Neuronal stem cell (in vitro differentiated cells): ENCODE measurements around the gene CSGALNACT2.

ENCODE experiments used
- DNase-seq: peaks from one replicate; pipeline ENCODE4 v3.0.0-alpha.2; 2013; ENCODE audit warnings: low spot score
- H2AFZ ChIP-seq: one replicate; pipeline ENCODE4 v1.6.1; 2013; ENCODE audit warnings: mild to moderate bottlenecking, low read length, inconsistent platforms
- H2AK5ac ChIP-seq: 2 replicates; pipeline ENCODE4 v1.6.1; 2013; ENCODE audit warnings: low read depth, mild to moderate bottlenecking, inconsistent platforms, low read length, moderate library complexity, mixed read lengths
- H2BK120ac ChIP-seq: 2 replicates; pipeline ENCODE4 v1.6.1; 2013; ENCODE audit warnings: low read depth, mild to moderate bottlenecking, inconsistent platforms, low read length, moderate library complexity, mixed read lengths
- H2BK12ac ChIP-seq: one replicate; pipeline ENCODE4 v1.6.1; 2013; ENCODE audit warnings: low read length, inconsistent platforms
- H2BK15ac ChIP-seq: 2 replicates; pipeline ENCODE4 v1.6.1; 2013; ENCODE audit warnings: mild to moderate bottlenecking, low read length, inconsistent platforms, mixed read lengths
- H2BK5ac ChIP-seq: one replicate; pipeline ENCODE4 v1.6.1; 2013; ENCODE audit warnings: inconsistent platforms, mild to moderate bottlenecking, low read length, moderate library complexity
- H3K14ac ChIP-seq: one replicate; pipeline ENCODE4 v1.6.1; 2013; ENCODE audit warnings: low read length, inconsistent platforms
- H3K18ac ChIP-seq: 2 replicates; pipeline ENCODE4 v1.6.1; 2013; ENCODE audit warnings: low read length, inconsistent platforms
- H3K23ac ChIP-seq: 2 replicates; pipeline ENCODE4 v1.6.1; 2013; ENCODE audit warnings: low read depth, mild to moderate bottlenecking, mixed read lengths, low read length, inconsistent platforms; ENCODE audit not compliant: poor library complexity
- H3K27ac ChIP-seq: replicated peaks from 3 replicates; pipeline ENCODE4 v1.5.1; 2013; ENCODE audit warnings: low read length, inconsistent platforms
- H3K27me3 ChIP-seq, 3 experiments: 2 replicates each; pipeline ENCODE4 v1.6.1; 2013; ENCODE audit warnings: low read length in 3 of 3, mild to moderate bottlenecking in 2 of 3, inconsistent platforms in 1 of 3, low read depth in 1 of 3, mixed read lengths in 1 of 3, moderate library complexity in 1 of 3; ENCODE audit not compliant: control insufficient read depth in 3 of 3, insufficient read depth in 3 of 3
- H3K36me3 ChIP-seq, 2 donors: replicated peaks in 1 of 2; 2 replicates each; pipeline ENCODE4 v1.6.1; 2013; ENCODE audit warnings: low read length in 2 of 2; ENCODE audit not compliant: control insufficient read depth in 2 of 2, insufficient read depth in 2 of 2
- H3K4ac ChIP-seq: 2 replicates; pipeline ENCODE4 v1.6.1; 2013; ENCODE audit warnings: inconsistent platforms, mild to moderate bottlenecking, low read length, moderate library complexity
- H3K4me1 ChIP-seq, 2 donors: 1 replicate in 1 of 2; 2 replicates in 1 of 2; pipeline ENCODE4 v1.6.1; 2013; ENCODE audit warnings: low read length in 2 of 2, low read depth in 1 of 2; ENCODE audit not compliant: control insufficient read depth in 2 of 2, insufficient read depth in 1 of 2
- H3K4me2 ChIP-seq: one replicate; pipeline ENCODE4 v1.6.1; 2013; ENCODE audit warnings: mild to moderate bottlenecking, low read length, inconsistent platforms; ENCODE audit not compliant: insufficient read depth, poor library complexity, severe bottlenecking
- H3K4me3 ChIP-seq, 2 donors: 2 replicates each; pipeline ENCODE4 v1.5.1; 2013; ENCODE audit warnings: low read length in 2 of 2, mild to moderate bottlenecking in 2 of 2, inconsistent platforms in 1 of 2, moderate library complexity in 1 of 2
- H3K79me1 ChIP-seq: one replicate; pipeline ENCODE4 v1.6.1; 2013; ENCODE audit warnings: low read depth, mild to moderate bottlenecking, inconsistent platforms, low read length, moderate library complexity
- H3K9ac ChIP-seq: one replicate; pipeline ENCODE4 v1.6.1; 2013; ENCODE audit warnings: mild to moderate bottlenecking, low read depth, low read length, inconsistent platforms; ENCODE audit not compliant: poor library complexity
- H3K9me3 ChIP-seq, 2 donors: replicated peaks in 1 of 2; 2 replicates each; pipeline versions ENCODE3 to v1.6.1; 2013; ENCODE audit warnings: low read length in 2 of 2, mild to moderate bottlenecking in 2 of 2, inconsistent platforms in 1 of 2, low read depth in 1 of 2, mixed read lengths in 1 of 2, moderate library complexity in 1 of 2; ENCODE audit not compliant: control insufficient read depth in 2 of 2, insufficient read depth in 1 of 2
- H4K8ac ChIP-seq: one replicate; pipeline ENCODE4 v1.6.1; 2013; ENCODE audit warnings: low read depth, mild to moderate bottlenecking, inconsistent platforms, low read length, moderate library complexity
- H4K91ac ChIP-seq: one replicate; pipeline ENCODE4 v1.6.1; 2013; ENCODE audit warnings: low read length, low read depth, mild to moderate bottlenecking, inconsistent platforms; ENCODE audit not compliant: poor library complexity
- WGBS, 2 donors: extraction: QIAGEN DNeasy Blood & Tissue Kit; methylation state at CpG; one replicate each; pipeline ENCODE4 v1.1.7; 2013; ENCODE audit warnings: missing lambda C conversion rate in 2 of 2, mixed read lengths in 1 of 2; ENCODE audit not compliant: insufficient read length in 2 of 2, insufficient replicate concordance in 1 of 2; ENCODE audit errors: extremely low coverage in 2 of 2; 5-methylcytosine and 5-hydroxymethylcytosine counted together

The CSGALNACT2 gene

DNA sequence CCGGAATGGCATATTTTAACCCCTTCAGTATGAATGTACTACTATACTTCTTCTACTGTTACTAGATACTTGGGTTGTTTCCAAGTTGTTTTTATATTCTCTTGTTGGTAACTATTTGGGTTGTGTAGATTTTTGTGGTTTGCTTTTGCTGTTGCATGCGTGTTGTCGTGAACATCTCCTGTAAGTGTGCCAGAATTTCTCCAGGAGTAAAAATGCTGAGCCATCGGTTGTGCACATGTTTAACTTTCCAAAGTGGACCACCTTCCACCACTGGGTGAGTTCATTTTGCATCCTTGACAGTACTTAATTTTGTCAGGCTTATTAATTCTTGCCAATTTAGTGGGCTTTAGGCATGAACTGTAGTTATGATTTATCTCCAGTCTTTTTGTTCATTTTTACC is 47.9 kb downstream of the CSGALNACT2 start:
- no peak overlapping the region for H3K4ac ChIP-seq

GRCh38 chr10:43187213-43187612 is 49.0 kb downstream of the CSGALNACT2 start:
- H4K91ac ChIP-seq: no peak overlapping the region
- H3K18ac ChIP-seq: no peak overlapping the region
- H3K9ac ChIP-seq: no peak overlapping the region
- no CpG with 5 or more reads among the region's 3 CpGs for WGBS, 2 donors
- H3K4me3 ChIP-seq: no peak overlapping the region
- no peak overlapping the region for H2AFZ ChIP-seq
- no peak overlapping the region for H2BK12ac ChIP-seq
- no peak overlapping the region for H2AK5ac ChIP-seq
- no peaks in the 10 kb centered on the region for H3K79me1 ChIP-seq
- peaks cover 4 to 46% of the 10 kb centered on the region in 2 donors for H3K36me3 ChIP-seq
- H3K23ac ChIP-seq: no peak overlapping the region
- no peaks in the 10 kb centered on the region for H3K27me3 ChIP-seq
- H2BK5ac ChIP-seq: no peak overlapping the region
- no peak for DNase-seq
- no peaks in the 10 kb centered on the region for H3K9me3 ChIP-seq
- no peak overlapping the region for H3K4me2 ChIP-seq
- no peak overlapping the region for H3K4ac ChIP-seq
- H3K14ac ChIP-seq: no peak overlapping the region
- no peak overlapping the region for H3K27ac ChIP-seq
- H2BK15ac ChIP-seq: no peak overlapping the region
- H4K8ac ChIP-seq: no peak overlapping the region
- no peaks in the 10 kb centered on the region for H3K4me1 ChIP-seq
- no peak overlapping the region for H2BK120ac ChIP-seq

More for the DNA sequence above, 47.9 kb downstream of the CSGALNACT2 start:
- no peak overlapping the region for H3K9ac ChIP-seq
- no peak overlapping the region for H3K14ac ChIP-seq
- H3K27me3 ChIP-seq: no peaks in the 10 kb centered on the region
- no peak overlapping the region for H2BK12ac ChIP-seq
- H3K79me1 ChIP-seq: no peaks in the 10 kb centered on the region
- DNase-seq: no peak
- no peak overlapping the region for H2BK5ac ChIP-seq
- H3K4me2 ChIP-seq: no peak overlapping the region
- H3K23ac ChIP-seq: no peak overlapping the region
- H3K27ac ChIP-seq: no peak overlapping the region
- no peaks in the 10 kb centered on the region for H3K4me1 ChIP-seq
- H3K4me3 ChIP-seq: no peak overlapping the region
- H4K8ac ChIP-seq: no peak overlapping the region
- H2AK5ac ChIP-seq: no peak overlapping the region
- H3K9me3 ChIP-seq: no peaks in the 10 kb centered on the region
- no peak overlapping the region for H3K18ac ChIP-seq
- H4K91ac ChIP-seq: no peak overlapping the region
- no CpG with 5 or more reads among the region's 4 CpGs for WGBS, 2 donors
- H2BK15ac ChIP-seq: no peak overlapping the region
- H2AFZ ChIP-seq: no peak overlapping the region
- peaks cover 4 to 54% of the 10 kb centered on the region in 2 donors for H3K36me3 ChIP-seq
- H2BK120ac ChIP-seq: no peak overlapping the region

DNA sequence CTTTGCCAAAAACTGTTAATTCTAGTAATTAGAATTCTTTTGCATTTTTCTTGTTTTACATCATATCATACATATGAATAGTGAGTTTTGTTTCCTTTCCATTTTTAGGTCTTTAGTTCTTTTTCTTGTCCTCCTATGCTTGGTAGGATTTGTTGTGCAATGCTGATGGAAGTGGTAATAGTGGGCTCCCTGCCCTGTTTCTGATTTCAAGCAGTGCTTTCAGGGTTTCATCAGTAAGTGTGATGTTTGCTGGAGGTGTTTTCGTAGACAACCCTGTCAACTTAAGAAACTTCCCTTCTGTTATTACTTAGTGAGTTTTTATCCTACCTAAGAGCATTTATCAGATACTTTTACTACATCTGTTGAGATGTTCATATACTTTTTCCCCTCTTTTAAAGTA is 50.5 kb downstream of the CSGALNACT2 start:
- Histone ChIP-seq H3K9ac (no peak overlapping the region), H2BK120ac (no peak overlapping the region), H3K18ac (no peak overlapping the region), H3K23ac (no peak overlapping the region), H3K36me3 (peaks cover 2 to 31% of the 10 kb centered on the region in 2 donors), H3K27ac (no peak overlapping the region), H2AK5ac (no peak overlapping the region), H3K4me3 (no peak overlapping the region), H3K79me1 (no peaks in the 10 kb centered on the region), H3K4ac (no peak overlapping the region), H2AFZ (no peak overlapping the region), H3K4me1 (no peaks in the 10 kb centered on the region), H3K4me2 (no peak overlapping the region), H2BK15ac (no peak overlapping the region), H4K8ac (no peak overlapping the region), H3K27me3 (no peaks in the 10 kb centered on the region), H3K9me3 (no peaks in the 10 kb centered on the region), H4K91ac (no peak overlapping the region), H3K14ac (no peak overlapping the region), H2BK5ac (no peak overlapping the region), H2BK12ac (no peak overlapping the region)
- DNase-seq: no peak
- no CpG with 5 or more reads among the region's 1 CpG for WGBS, 2 donors

- H3K27ac ChIP-seq: no peak overlapping the region
- H4K91ac ChIP-seq: no peak overlapping the region
- H2BK15ac ChIP-seq: no peak overlapping the region
- no peak overlapping the region for H3K4ac ChIP-seq
- no peak for DNase-seq
- no peaks in the 10 kb centered on the region for H3K9me3 ChIP-seq
- no peaks in the 10 kb centered on the region for H3K79me1 ChIP-seq
- no peak overlapping the region for H3K23ac ChIP-seq
- no peak overlapping the region for H2BK12ac ChIP-seq
- no peak overlapping the region for H2BK120ac ChIP-seq
- H2AK5ac ChIP-seq: no peak overlapping the region
- no peaks in the 10 kb centered on the region for H3K4me1 ChIP-seq
- H3K9ac ChIP-seq: no peak overlapping the region
- no peak overlapping the region for H3K4me2 ChIP-seq
- H2BK5ac ChIP-seq: no peak overlapping the region
- no peak overlapping the region for H2AFZ ChIP-seq
- H3K14ac ChIP-seq: no peak overlapping the region
- H3K18ac ChIP-seq: no peak overlapping the region
- H3K36me3 ChIP-seq: peaks cover 2 to 20% of the 10 kb centered on the region in 2 donors
- no peak overlapping the region for H3K4me3 ChIP-seq
- H4K8ac ChIP-seq: no peak overlapping the region
- H3K27me3 ChIP-seq: no peaks in the 10 kb centered on the region
These were observed 52.0 kb downstream of the CSGALNACT2 start for GRCh38 chr10:43190289-43190688.
